Activated T-helper 2 cell treated with anti-CD3 and anti-CD28 coated beads, Interferon-gamma antibody, Interleukin-2, Interleukin-4, amounts not matched to agents 10 μg/mL and 5 μg/mL and 100 μg/mL, durations not matched to agents 14 hours and 24 hours and 36 hours (primary cell): ENCODE results near the gene CEP112. TPM values are rescaled to one million over a fixed set of nuclear protein-coding genes. Genes with fewer than 3 reads are reported as not detected.

ENCODE experiments used
- DNase-seq: peaks from one replicate; pipeline ENCODE4 v3.0.0; 2021; ENCODE audit warnings: low spot score
- H3K27ac Mint-ChIP-seq: one replicate; pipeline ENCODE4 v1.8.0; 2021; ENCODE audit warnings: mixed read lengths
- H3K27me3 Mint-ChIP-seq: one replicate; pipeline ENCODE4 v1.8.0; 2021; ENCODE audit warnings: low read depth, mixed read lengths
- H3K36me3 Mint-ChIP-seq: one replicate; pipeline ENCODE4 v1.8.0; 2021; ENCODE audit warnings: low read depth, mixed read lengths
- H3K4me1 Mint-ChIP-seq: one replicate; pipeline ENCODE4 v1.8.0; 2021; ENCODE audit warnings: low read depth, mixed read lengths
- H3K4me3 Mint-ChIP-seq: one replicate; pipeline ENCODE4 v1.8.0; 2021; ENCODE audit warnings: low read depth, mild to moderate bottlenecking, moderate library complexity, mixed read lengths
- H3K9me3 Mint-ChIP-seq: one replicate; pipeline ENCODE4 v1.8.0; 2021; ENCODE audit warnings: mixed read lengths
- intact Hi-C: fragments of 100-400 bp; cut with micrococcal nuclease; formaldehyde crosslinking; loops from one replicate; pipeline ENCODE4 v1.15.1; 2023
- total RNA-seq: library from RNA; stranded (reverse); gene quantifications from 2 replicates; pipeline ENCODE4 v1.2.3, GENCODE V29; 2022

The CEP112 gene
- total RNA-seq, 1 donor from 2014 or later: 0.66 TPM

- Mint-ChIP-seq H3K36me3 (no peaks in the 10 kb centered on the region), H3K9me3 (peaks cover 8% of the 10 kb centered on the region), H3K27me3 (peaks cover 10% of the 10 kb centered on the region), H3K27ac (no peak overlapping the region), H3K4me1 (no peaks in the 10 kb centered on the region), H3K4me3 (no peak overlapping the region)
- intact Hi-C loops: no loop called here
- no peak for DNase-seq
Measured at GRCh38 chr17:66018786-66019185, 173.1 kb downstream of the CEP112 start.

- intact Hi-C loops: no loop called here
- no peak overlapping the region for H3K27ac Mint-ChIP-seq
- H3K36me3 Mint-ChIP-seq: no peaks in the 10 kb centered on the region
- H3K4me3 Mint-ChIP-seq: no peak overlapping the region
- H3K9me3 Mint-ChIP-seq: no peaks in the 10 kb centered on the region
- H3K4me1 Mint-ChIP-seq: no peaks in the 10 kb centered on the region
- H3K27me3 Mint-ChIP-seq: peaks cover 21% of the 10 kb centered on the region
- no peak for DNase-seq
Measured at GRCh38 chr17:66016231-66016630, 175.7 kb downstream of the CEP112 start.

- Mint-ChIP-seq H3K27ac (no peak overlapping the region), H3K36me3 (no peaks in the 10 kb centered on the region), H3K27me3 (peaks cover 21% of the 10 kb centered on the region), H3K9me3 (peaks cover 6% of the 10 kb centered on the region), H3K4me3 (no peak overlapping the region), H3K4me1 (no peaks in the 10 kb centered on the region)
- no peak for DNase-seq
- intact Hi-C loops: no loop called here
Measured at GRCh38 chr17:66008680-66009079, 183.3 kb downstream of the CEP112 start.

GRCh38 chr17:66006654-66007053, 185.3 kb downstream of the CEP112 start:
- Mint-ChIP-seq H3K27ac (no peak overlapping the region), H3K9me3 (peaks cover 6% of the 10 kb centered on the region), H3K4me1 (no peaks in the 10 kb centered on the region), H3K4me3 (no peak overlapping the region), H3K27me3 (peaks cover 12% of the 10 kb centered on the region), H3K36me3 (no peaks in the 10 kb centered on the region)
- DNase-seq: no peak
- intact Hi-C loops: no loop called here

GRCh38 chr17:66002812-66003211, 189.1 kb downstream of the CEP112 start:
- Mint-ChIP-seq H3K9me3 (no peaks in the 10 kb centered on the region), H3K27me3 (peaks cover 3% of the 10 kb centered on the region), H3K4me3 (no peak overlapping the region), H3K27ac (no peak overlapping the region), H3K36me3 (no peaks in the 10 kb centered on the region), H3K4me1 (peaks cover 7% of the 10 kb centered on the region)
- intact Hi-C loops: no loop called here
- DNase-seq: no peak

- peaks cover 3% of the 10 kb centered on the region for H3K27me3 Mint-ChIP-seq
- no peaks in the 10 kb centered on the region for H3K36me3 Mint-ChIP-seq
- intact Hi-C loops: no loop called here
- H3K4me3 Mint-ChIP-seq: no peak overlapping the region
- peaks cover 7% of the 10 kb centered on the region for H3K4me1 Mint-ChIP-seq
- H3K9me3 Mint-ChIP-seq: no peaks in the 10 kb centered on the region
- no peak overlapping the region for H3K27ac Mint-ChIP-seq
- no peak for DNase-seq
Measured at GRCh38 chr17:66002063-66002585, 189.8 kb downstream of the CEP112 start.

- no peak for DNase-seq
- Mint-ChIP-seq H3K36me3 (no peaks in the 10 kb centered on the region), H3K4me1 (peaks cover 7% of the 10 kb centered on the region), H3K27me3 (peaks cover 3% of the 10 kb centered on the region), H3K27ac (no peak overlapping the region), H3K9me3 (no peaks in the 10 kb centered on the region), H3K4me3 (no peak overlapping the region)
- intact Hi-C loops: no loop called here
Measured at GRCh38 chr17:66000216-66000615, 191.7 kb downstream of the CEP112 start.

GRCh38 chr17:65998675-65999074, 193.3 kb downstream of the CEP112 start:
- no peak overlapping the region for H3K4me3 Mint-ChIP-seq
- H3K27me3 Mint-ChIP-seq: peaks cover 2% of the 10 kb centered on the region
- peaks cover 7% of the 10 kb centered on the region for H3K4me1 Mint-ChIP-seq
- no peaks in the 10 kb centered on the region for H3K9me3 Mint-ChIP-seq
- intact Hi-C loops: no loop called here
- H3K27ac Mint-ChIP-seq: no peak overlapping the region
- DNase-seq: no peak
- no peaks in the 10 kb centered on the region for H3K36me3 Mint-ChIP-seq

- intact Hi-C loops: no loop called here
- DNase-seq: no peak
- Mint-ChIP-seq H3K36me3 (no peaks in the 10 kb centered on the region), H3K27me3 (peaks cover 4% of the 10 kb centered on the region), H3K4me1 (no peaks in the 10 kb centered on the region), H3K27ac (no peak overlapping the region), H3K4me3 (no peak overlapping the region), H3K9me3 (no peaks in the 10 kb centered on the region)
Measured at GRCh38 chr17:65994679-65995078, 197.3 kb downstream of the CEP112 start.

- intact Hi-C loops: no loop called here
Measured at GRCh38 chr17:65994114-65994513, 197.8 kb downstream of the CEP112 start.

GRCh38 chr17:65990593-65990992, 201.3 kb downstream of the CEP112 start:
- Mint-ChIP-seq H3K36me3 (peaks cover 4% of the 10 kb centered on the region), H3K9me3 (peaks cover 22% of the 10 kb centered on the region), H3K27ac (no peak overlapping the region), H3K4me1 (no peaks in the 10 kb centered on the region), H3K27me3 (peaks cover 4% of the 10 kb centered on the region), H3K4me3 (no peak overlapping the region)
- DNase-seq: no peak
- intact Hi-C loops: no loop called here

More at GRCh38 chr17:65994114-65994513, 197.8 kb downstream of the CEP112 start:
- H3K9me3 Mint-ChIP-seq: no peaks in the 10 kb centered on the region
- H3K4me1 Mint-ChIP-seq: no peaks in the 10 kb centered on the region
- H3K36me3 Mint-ChIP-seq: no peaks in the 10 kb centered on the region
- no peak overlapping the region for H3K27ac Mint-ChIP-seq
- H3K4me3 Mint-ChIP-seq: no peak overlapping the region
- peaks cover 4% of the 10 kb centered on the region for H3K27me3 Mint-ChIP-seq
- DNase-seq: no peak

GRCh38 chr17:65988451-65988850, 203.5 kb downstream of the CEP112 start:
- intact Hi-C loops: loop anchor here (1.0 to 10.0 kb wide), 2 partner anchors 694 to 757 kb away; no protein-coding TSS in a partner anchor
- no peak overlapping the region for H3K4me3 Mint-ChIP-seq
- H3K9me3 Mint-ChIP-seq: peaks cover 22% of the 10 kb centered on the region
- peaks cover 4% of the 10 kb centered on the region for H3K27me3 Mint-ChIP-seq
- no peak for DNase-seq
- no peak overlapping the region for H3K27ac Mint-ChIP-seq
- no peaks in the 10 kb centered on the region for H3K4me1 Mint-ChIP-seq
- H3K36me3 Mint-ChIP-seq: peaks cover 4% of the 10 kb centered on the region

- intact Hi-C loops: loop anchor here (1.0 to 10.0 kb wide), 2 partner anchors 693 to 757 kb away; no protein-coding TSS in a partner anchor
- H3K4me3 Mint-ChIP-seq: no peak overlapping the region
- H3K36me3 Mint-ChIP-seq: peaks cover 4% of the 10 kb centered on the region
- H3K27me3 Mint-ChIP-seq: peaks cover 3% of the 10 kb centered on the region
- no peak overlapping the region for H3K27ac Mint-ChIP-seq
- peaks cover 22% of the 10 kb centered on the region for H3K9me3 Mint-ChIP-seq
- no peak for DNase-seq
- no peaks in the 10 kb centered on the region for H3K4me1 Mint-ChIP-seq
Measured at GRCh38 chr17:65987988-65988387, 203.9 kb downstream of the CEP112 start.

GRCh38 chr17:65985571-65985970, 206.4 kb downstream of the CEP112 start:
- no peak overlapping the region for H3K27ac Mint-ChIP-seq

More at GRCh38 chr17:65985571-65985970, 206.4 kb downstream of the CEP112 start:
- Mint-ChIP-seq H3K4me1 (no peaks in the 10 kb centered on the region), H3K27me3 (peaks cover under 1% of the 10 kb centered on the region), H3K9me3 (peaks cover 22% of the 10 kb centered on the region), H3K4me3 (no peak overlapping the region), H3K36me3 (peaks cover 4% of the 10 kb centered on the region)
- DNase-seq: no peak
- intact Hi-C loops: loop anchor here (10.0 kb wide), 1 partner anchor 691 kb away; no protein-coding TSS in a partner anchor
